Stimulated activated memory B cell treated with anti-CD40 and anti-IgM and Interleukin-4, amounts not matched to agents 10 μg/mL and 1 μg/mL and 100 μg/mL, for 72 hours (primary cell): ENCODE data around the gene SLC1A3.

Experiments
- ATAC-seq: fragments of 150-1000 bp; cut with Tn5 transposase; 2 replicates; pipeline ENCODE4 v1.10.0; 2021
- H3K27ac Mint-ChIP-seq: one replicate; pipeline ENCODE4 v1.8.0; 2022; ENCODE audit warnings: mild to moderate bottlenecking, mixed read lengths
- H3K27me3 Mint-ChIP-seq: one replicate; pipeline ENCODE4 v1.8.0; 2022; ENCODE audit warnings: mixed read lengths
- H3K36me3 Mint-ChIP-seq: one replicate; pipeline ENCODE4 v1.8.0; 2022; ENCODE audit warnings: mixed read lengths
- H3K4me1 Mint-ChIP-seq: one replicate; pipeline ENCODE4 v1.8.0; 2022; ENCODE audit warnings: mixed read lengths
- H3K4me3 Mint-ChIP-seq: one replicate; pipeline ENCODE4 v1.8.0; 2022; ENCODE audit warnings: mild to moderate bottlenecking, moderate library complexity, mixed read lengths
- H3K9me3 Mint-ChIP-seq: one replicate; pipeline ENCODE4 v1.8.0; 2022; ENCODE audit warnings: mixed read lengths

SLC1A3 gene

DNA sequence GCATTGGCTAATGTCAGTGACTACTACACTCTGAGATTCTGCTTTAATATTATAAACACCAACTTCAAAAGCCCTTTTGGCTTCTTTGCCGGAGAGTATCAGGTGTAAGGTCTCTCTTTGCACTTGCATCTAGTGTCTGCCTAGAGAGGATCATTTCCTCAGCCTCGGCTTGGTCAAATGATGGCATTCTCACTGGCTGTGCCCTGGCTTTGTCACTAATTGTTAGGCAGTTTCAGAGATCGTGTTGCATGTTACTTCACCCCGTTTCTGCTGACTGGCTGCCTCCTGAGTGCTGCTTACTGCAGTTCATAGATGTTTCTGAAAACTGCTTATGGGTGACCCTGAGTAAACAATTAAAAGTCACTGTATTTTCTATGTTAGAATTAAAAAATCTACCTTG lies 48.8 kb downstream of the SLC1A3 start:
- H3K4me3 Mint-ChIP-seq, result no peak overlapping the region
- no peaks in the 10 kb centered on the region for H3K4me1 Mint-ChIP-seq
- H3K9me3 Mint-ChIP-seq, result no peaks in the 10 kb centered on the region
- ATAC-seq, result no peak
- no peaks in the 10 kb centered on the region for H3K36me3 Mint-ChIP-seq
- no peak overlapping the region for H3K27ac Mint-ChIP-seq
- H3K27me3 Mint-ChIP-seq, result peaks cover 36% of the 10 kb centered on the region

DNA sequence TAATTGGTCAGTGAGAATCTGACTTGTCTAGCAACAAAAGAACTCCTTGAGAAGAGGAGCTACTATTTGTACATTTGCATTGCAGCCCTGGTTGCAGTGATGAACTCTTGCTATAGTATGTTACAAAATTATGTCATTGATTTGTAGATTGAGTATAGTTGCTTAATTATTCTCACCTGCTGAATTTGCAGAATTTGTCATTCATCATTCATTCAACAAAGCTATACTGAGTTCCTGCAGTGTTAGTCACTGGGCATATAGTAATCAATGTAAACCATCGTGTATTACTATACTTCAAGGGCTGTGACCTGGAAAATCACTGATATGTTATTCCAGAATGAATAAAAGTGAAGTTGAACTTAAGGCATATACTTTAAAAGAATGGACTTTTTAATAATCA lies 50.1 kb downstream of the SLC1A3 start:
- H3K27me3 Mint-ChIP-seq, result peaks cover 31% of the 10 kb centered on the region
- no peaks in the 10 kb centered on the region for H3K36me3 Mint-ChIP-seq
- no peaks in the 10 kb centered on the region for H3K4me1 Mint-ChIP-seq
- no peaks in the 10 kb centered on the region for H3K9me3 Mint-ChIP-seq
- H3K4me3 Mint-ChIP-seq, result no peak overlapping the region
- H3K27ac Mint-ChIP-seq, result no peak overlapping the region
- no peak for ATAC-seq

DNA sequence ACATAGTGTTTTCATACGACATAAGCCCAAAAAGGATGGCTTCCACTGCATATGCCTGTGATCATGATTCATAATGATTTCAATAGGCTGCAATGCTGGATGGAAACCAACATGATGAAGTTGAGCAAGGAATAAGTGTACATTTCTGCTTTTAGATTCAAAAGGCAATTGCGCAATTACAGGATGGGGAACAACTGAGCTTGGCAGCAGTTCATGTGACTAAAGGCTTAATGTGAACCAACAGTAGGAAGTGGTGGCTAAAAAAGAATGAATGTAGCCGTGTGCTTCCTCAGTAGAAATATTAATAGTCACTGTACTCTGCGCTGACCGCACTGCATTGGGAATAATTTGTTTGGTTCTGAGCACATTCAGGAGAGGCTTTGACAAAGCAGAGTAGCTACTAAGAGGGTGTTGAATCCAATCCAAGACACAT lies 51.2 kb downstream of the SLC1A3 start:
- no peaks in the 10 kb centered on the region for H3K4me1 Mint-ChIP-seq
- ATAC-seq, result no peak
- no peak overlapping the region for H3K27ac Mint-ChIP-seq
- no peaks in the 10 kb centered on the region for H3K36me3 Mint-ChIP-seq
- peaks cover 27% of the 10 kb centered on the region for H3K27me3 Mint-ChIP-seq
- no peak overlapping the region for H3K4me3 Mint-ChIP-seq
- no peaks in the 10 kb centered on the region for H3K9me3 Mint-ChIP-seq

DNA sequence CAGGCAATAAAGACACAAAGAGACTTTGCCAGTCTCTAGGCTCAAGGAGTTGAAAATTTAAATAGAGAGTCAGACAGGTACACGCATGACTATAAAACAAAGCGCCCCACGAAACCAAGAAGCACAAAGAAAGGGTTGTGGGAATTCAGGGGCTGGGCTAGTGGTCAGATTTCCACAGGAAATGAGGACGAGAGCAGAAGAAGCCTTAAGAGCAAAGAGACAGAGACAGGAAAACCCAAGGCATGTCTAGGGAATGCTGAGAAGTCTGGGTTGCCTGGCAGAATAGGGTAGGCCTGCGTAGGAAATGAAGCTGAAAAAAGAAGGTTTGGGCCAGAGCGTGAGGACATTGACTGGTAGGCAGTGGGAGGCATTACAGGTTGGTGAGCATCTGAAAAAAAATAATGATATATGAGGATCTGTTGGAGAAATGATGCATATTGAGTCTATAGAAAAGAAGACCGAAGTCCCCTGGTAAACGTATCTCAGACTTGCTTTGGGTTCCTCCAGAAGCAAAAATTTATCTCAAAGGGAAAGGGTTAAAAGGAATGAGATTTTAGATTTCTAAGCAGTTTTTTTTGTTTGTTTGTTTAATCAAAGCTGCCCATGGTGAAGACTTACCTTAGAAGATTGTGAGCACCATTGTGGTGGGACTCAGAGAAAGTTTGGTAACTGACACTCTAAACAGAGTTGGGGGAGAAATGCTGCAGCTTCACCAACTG lies 51.8 kb downstream of the SLC1A3 start:
- Mint-ChIP-seq H3K27ac (no peak overlapping the region), H3K4me3 (no peak overlapping the region), H3K4me1 (no peaks in the 10 kb centered on the region), H3K27me3 (peaks cover 27% of the 10 kb centered on the region), H3K36me3 (no peaks in the 10 kb centered on the region), H3K9me3 (no peaks in the 10 kb centered on the region)
- no peak for ATAC-seq

DNA sequence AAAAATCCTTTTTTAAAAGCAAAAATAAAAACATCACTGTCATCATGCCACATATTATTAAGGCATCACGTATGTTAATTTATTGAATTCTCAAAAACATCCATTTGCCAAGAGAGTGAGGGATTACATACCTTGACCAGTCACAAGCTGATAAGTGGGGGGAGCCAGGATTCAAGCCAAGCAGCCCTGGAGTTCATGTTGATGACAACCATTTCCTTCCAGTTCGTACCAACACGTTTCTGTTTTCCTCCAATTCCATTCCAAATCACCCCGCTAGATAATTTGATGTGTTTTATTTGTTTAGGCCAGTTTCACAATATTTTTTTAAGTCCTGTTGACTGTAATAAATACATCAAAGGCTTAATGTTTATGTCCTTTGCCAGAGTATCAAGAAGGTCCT lies 53.0 kb downstream of the SLC1A3 start:
- H3K4me3 Mint-ChIP-seq, result no peak overlapping the region
- ATAC-seq, result no peak
- no peaks in the 10 kb centered on the region for H3K36me3 Mint-ChIP-seq
- no peaks in the 10 kb centered on the region for H3K4me1 Mint-ChIP-seq
- no peak overlapping the region for H3K27ac Mint-ChIP-seq
- H3K9me3 Mint-ChIP-seq, result no peaks in the 10 kb centered on the region
- peaks cover 22% of the 10 kb centered on the region for H3K27me3 Mint-ChIP-seq

DNA sequence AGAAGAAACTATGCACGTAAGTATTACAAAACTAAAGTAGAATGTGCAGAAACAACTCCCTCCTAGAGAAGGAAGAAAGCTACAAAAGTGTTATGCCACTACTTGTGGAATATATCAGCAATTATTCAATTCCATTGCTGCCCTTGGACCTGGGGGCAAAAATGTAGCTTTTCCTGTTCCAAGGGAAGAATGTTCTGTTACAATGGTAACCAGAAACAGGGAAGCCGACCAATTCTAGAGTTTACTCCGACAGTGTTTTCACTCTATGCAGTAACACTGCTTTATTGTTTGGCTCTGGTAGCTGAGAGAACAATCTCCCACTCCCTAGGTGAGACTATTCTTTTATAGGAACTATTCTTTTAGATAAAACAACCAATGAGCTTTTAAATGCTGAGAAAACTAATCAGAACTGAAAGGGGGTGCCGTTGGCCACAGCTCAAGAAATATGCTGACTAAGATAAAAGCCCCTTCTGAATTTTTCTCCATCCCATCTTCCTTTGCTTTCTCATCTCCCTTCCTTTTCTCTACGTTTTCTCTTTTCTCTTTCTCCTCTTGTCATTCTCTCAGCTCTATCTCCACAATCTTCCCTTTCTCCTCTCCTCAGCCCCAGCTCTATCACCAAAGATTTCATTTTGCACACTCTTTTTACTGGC lies 54.1 kb downstream of the SLC1A3 start:
- no peak for ATAC-seq
- Mint-ChIP-seq H3K4me3 (no peak overlapping the region), H3K9me3 (no peaks in the 10 kb centered on the region), H3K4me1 (no peaks in the 10 kb centered on the region), H3K27ac (no peak overlapping the region), H3K27me3 (peaks cover 24% of the 10 kb centered on the region), H3K36me3 (no peaks in the 10 kb centered on the region)

DNA sequence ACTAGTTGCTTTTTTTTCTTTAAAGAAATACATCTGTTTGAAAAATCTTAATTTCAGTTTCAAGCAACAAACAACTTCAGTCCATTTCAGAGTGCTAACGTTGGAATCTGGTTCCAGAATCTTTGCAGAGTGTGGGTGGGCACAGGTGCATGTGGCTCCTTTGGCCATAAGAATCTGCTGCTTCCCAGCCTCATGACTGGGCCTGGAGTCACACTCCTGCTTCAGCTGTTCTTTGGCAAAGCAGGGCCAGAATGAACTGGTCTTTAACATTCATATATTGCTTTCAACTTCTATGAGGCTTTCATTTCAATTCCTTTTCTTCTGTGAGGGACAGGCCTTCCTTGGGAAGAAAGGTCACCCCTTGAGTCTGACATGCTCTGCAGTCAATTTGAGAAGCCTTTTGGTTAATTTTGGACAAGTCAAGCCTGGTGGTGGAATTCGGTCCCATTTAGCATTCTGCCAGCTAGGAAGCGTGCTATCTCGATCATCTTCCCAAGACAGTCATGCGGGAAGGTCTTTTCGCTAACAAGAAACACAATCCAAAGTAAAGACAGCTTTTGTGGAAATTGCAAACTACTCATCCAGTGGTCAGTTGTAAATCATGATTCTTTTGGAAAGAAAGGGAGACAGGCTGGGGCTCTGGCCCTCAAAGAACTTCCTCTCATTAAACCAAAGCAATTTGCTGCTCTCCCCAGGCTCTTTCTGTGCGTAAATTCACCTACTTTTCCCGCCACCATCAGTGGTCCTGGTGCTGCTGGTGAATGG lies 55.2 kb downstream of the SLC1A3 start:
- Mint-ChIP-seq H3K27me3 (peaks cover 24% of the 10 kb centered on the region), H3K27ac (no peak overlapping the region), H3K36me3 (no peaks in the 10 kb centered on the region), H3K9me3 (no peaks in the 10 kb centered on the region), H3K4me3 (no peak overlapping the region), H3K4me1 (no peaks in the 10 kb centered on the region)
- no peak for ATAC-seq

DNA sequence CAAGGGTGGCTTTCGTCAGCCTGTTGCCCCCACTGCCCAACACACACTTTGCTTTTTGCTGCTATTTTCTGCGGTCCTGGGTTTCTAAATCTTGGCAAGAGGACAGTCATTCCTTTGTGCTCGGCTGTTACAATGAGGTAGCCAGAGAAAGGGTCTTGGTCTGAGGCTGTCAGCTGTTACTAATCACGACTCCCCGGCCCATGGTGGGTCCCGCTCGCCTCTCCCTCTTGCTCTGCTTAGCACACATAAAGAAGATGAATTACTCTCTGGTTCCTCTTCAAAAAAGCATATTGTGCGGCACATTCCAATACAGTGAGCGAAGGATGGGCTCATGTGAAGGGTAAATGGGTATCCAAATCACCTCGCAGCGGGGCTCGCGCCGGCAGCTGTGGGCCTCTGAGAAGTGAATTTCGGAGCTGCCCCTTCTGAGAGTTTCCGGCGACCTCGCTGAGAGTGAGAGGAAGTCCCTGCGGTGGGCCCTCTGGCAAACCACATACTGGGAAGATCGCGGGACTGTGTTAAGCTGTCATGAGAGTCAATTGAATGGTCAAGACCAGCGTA lies 56.0 kb downstream of the SLC1A3 start:
- H3K9me3 Mint-ChIP-seq, result no peaks in the 10 kb centered on the region
- no peaks in the 10 kb centered on the region for H3K4me1 Mint-ChIP-seq
- H3K4me3 Mint-ChIP-seq, result no peak overlapping the region
- ATAC-seq, result no peak
- no peak overlapping the region for H3K27ac Mint-ChIP-seq
- H3K36me3 Mint-ChIP-seq, result no peaks in the 10 kb centered on the region
- peaks cover 24% of the 10 kb centered on the region for H3K27me3 Mint-ChIP-seq

DNA sequence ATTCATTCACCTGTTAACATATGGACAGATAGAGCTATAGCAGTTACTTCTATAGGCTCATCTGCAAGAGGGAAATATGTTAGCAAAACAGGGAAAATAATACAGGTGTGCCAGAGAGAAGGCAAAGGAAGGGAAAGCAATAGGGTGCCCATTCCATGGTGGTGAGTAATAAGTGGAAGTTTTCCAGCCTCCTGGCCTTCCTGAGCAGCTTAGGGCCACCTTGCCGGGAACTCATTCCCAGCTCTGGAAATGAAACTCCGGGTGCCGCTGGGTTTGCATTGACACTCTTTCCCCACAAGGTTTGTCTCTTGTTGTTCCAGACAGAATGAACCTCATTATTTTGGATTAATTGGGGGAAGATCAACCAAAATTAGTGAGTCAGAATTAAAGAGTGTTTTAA lies 58.4 kb downstream of the SLC1A3 start:
- Mint-ChIP-seq H3K27me3 (peaks cover 24% of the 10 kb centered on the region), H3K9me3 (no peaks in the 10 kb centered on the region), H3K36me3 (no peaks in the 10 kb centered on the region), H3K27ac (no peak overlapping the region), H3K4me1 (no peaks in the 10 kb centered on the region), H3K4me3 (no peak overlapping the region)
- no peak for ATAC-seq

DNA sequence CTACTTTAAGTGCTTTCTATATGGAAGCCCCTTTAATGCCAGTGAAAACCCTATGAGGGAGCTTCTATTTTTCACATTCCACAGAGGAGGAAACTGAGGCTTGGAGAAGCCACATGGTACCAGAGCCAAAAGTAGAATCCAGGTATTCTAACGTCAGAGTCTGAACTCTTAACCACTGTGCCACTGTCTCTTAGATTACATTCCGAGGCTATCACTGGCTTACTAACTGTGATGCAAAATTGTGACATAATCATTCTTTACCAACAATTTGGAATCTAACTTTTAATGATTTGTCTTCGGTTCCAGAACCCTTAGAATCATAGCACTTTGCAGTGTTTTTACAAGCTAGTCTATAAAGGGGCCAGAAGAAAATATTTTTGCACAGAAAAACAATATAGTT lies 59.2 kb downstream of the SLC1A3 start:
- Mint-ChIP-seq H3K27ac (no peak overlapping the region), H3K36me3 (no peaks in the 10 kb centered on the region), H3K9me3 (no peaks in the 10 kb centered on the region), H3K4me3 (no peak overlapping the region), H3K27me3 (peaks cover 24% of the 10 kb centered on the region), H3K4me1 (no peaks in the 10 kb centered on the region)
- no peak for ATAC-seq

DNA sequence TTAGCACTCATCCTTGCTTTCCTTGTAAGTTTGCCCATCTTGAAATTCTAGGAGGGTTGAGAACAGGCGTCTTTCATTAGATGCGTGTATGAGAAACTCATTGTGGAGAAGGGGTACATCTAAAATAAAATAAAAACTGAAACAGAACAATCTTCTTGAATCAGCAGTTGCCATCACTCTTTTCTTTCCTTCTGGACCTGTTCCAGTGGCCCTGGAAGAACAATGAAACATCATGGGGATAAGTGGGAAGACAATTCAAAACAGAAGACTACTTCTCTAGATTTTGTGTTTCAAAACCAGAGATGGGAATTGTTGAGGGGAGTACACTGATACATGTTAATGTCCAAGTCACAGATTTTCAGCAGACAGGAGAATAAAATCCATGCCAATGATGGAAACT lies 59.9 kb downstream of the SLC1A3 start:
- Mint-ChIP-seq H3K4me1 (no peaks in the 10 kb centered on the region), H3K9me3 (no peaks in the 10 kb centered on the region), H3K27me3 (peaks cover 24% of the 10 kb centered on the region), H3K36me3 (no peaks in the 10 kb centered on the region), H3K27ac (no peak overlapping the region), H3K4me3 (no peak overlapping the region)
- no peak for ATAC-seq

DNA sequence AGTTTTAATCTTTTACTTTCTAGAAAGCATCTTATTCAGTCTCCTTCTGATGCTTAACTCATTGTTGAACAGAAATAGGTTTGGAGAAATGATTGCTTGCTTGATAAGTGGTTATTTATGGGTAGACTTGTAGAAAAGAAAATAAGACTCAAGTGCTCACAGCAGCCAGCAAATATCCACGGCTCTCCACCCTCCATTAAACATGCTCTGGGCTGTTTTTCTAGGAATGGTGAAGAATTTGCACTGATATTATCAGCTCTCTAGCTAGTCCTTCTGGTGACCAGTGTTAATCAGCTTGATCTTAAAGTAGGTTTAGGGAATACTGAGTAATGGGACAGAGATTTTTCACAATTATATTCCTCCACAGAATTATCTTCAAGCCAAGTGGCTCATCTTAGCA lies 60.6 kb downstream of the SLC1A3 start:
- Mint-ChIP-seq H3K9me3 (no peaks in the 10 kb centered on the region), H3K27ac (no peak overlapping the region), H3K4me3 (no peak overlapping the region), H3K4me1 (no peaks in the 10 kb centered on the region), H3K27me3 (peaks cover 24% of the 10 kb centered on the region), H3K36me3 (no peaks in the 10 kb centered on the region)
- ATAC-seq, result no peak

DNA sequence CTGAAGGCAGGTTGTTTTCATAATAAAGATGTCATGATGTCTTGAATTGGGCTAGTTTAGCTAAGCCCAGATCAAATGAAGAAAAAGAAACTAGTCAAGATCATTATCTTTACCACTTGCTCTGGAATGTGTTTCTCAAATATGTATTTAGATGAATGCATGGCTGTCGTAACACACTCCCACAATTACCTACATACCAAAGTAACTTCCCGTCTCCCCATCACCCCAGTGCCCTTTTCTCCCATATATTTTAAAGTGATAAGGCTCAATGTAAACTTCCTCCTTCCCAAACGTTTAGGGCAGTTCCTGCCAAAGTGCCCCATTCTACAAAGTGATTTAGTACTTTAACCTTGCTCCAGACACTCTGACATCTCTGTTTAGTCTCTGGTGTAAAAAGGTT lies 61.4 kb downstream of the SLC1A3 start:
- H3K9me3 Mint-ChIP-seq, result no peaks in the 10 kb centered on the region
- ATAC-seq, result no peak
- peaks cover 17% of the 10 kb centered on the region for H3K27me3 Mint-ChIP-seq
- no peaks in the 10 kb centered on the region for H3K36me3 Mint-ChIP-seq
- no peak overlapping the region for H3K27ac Mint-ChIP-seq
- H3K4me1 Mint-ChIP-seq, result no peaks in the 10 kb centered on the region
- no peak overlapping the region for H3K4me3 Mint-ChIP-seq

DNA sequence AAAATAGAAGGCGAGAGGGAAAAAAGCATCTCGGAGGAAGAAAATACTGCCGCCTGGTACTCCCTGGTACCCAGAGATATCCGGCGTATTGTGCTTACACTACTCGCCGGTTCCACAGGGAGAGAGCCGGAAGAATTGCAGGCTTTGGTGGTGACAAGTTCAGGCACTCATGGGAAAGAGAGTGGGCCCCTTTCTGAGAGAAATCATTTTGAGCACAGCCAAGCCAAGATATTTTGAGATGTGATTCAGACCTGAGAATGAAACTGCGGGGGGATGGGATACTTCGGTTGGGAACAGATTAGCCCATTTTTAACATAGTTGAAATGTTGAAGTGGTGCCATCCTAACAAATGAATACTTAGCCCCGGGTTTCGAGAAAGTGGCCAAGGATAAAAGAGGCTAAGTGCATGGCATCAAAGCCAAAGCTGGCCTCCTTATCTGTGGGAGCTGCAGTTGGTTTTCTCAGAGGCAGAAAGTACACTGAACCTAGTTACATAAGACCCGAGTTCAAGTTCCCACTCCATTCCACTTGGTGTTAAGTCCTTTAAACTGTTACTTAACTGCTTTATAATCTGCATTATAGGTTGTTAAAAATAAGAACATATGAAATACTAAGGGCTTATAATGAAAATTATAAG lies 62.7 kb downstream of the SLC1A3 start:
- Mint-ChIP-seq H3K4me3 (no peak overlapping the region), H3K27me3 (peaks cover 10% of the 10 kb centered on the region), H3K27ac (no peak overlapping the region), H3K36me3 (no peaks in the 10 kb centered on the region), H3K4me1 (no peaks in the 10 kb centered on the region), H3K9me3 (no peaks in the 10 kb centered on the region)
- no peak for ATAC-seq

DNA sequence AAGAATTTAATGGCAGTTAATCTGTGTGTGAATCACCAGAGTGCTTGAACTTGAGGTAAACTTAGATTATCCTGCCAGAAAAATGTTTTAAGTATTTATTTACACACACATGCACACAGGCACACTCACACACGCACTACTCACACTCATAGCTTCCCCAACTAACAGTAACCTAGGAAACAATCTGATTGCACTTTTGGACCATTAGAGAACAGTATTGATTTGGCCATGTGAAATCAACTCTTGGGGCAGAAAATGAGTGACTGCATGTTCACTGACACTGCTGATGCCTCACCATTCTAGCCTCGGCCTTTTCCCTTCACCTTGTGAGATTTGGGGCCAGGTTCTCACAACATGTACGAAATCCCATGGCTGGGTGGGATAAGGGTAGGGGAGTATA lies 64.1 kb downstream of the SLC1A3 start:
- ATAC-seq, result no peak
- no peak overlapping the region for H3K4me3 Mint-ChIP-seq
- no peaks in the 10 kb centered on the region for H3K27me3 Mint-ChIP-seq
- no peaks in the 10 kb centered on the region for H3K36me3 Mint-ChIP-seq
- no peak overlapping the region for H3K27ac Mint-ChIP-seq
- no peaks in the 10 kb centered on the region for H3K9me3 Mint-ChIP-seq
- H3K4me1 Mint-ChIP-seq, result no peaks in the 10 kb centered on the region
